Body of pancreas (tissue), 4 donors: Measurements from ENCODE around the gene RGS6.

Source experiments
- CTCF ChIP-seq, 7 experiments: fragments of 450-650 bp in 4 of 7; fragments of 200-600 bp in 3 of 7; sonication (generic) in 3 of 7; IDR thresholded peaks; one replicate each; pipeline ENCODE4 v1.5.1; 2016 to 2019; ENCODE audit warnings: antibody characterized with exemption in 7 of 7
- POLR2A ChIP-seq, 3 donors: fragments of 450-650 bp; IDR thresholded peaks; one replicate each; pipeline ENCODE4 v1.6.1; 2016; ENCODE audit warnings: antibody characterized with exemption in 3 of 3, mild to moderate bottlenecking in 2 of 3

DNA sequence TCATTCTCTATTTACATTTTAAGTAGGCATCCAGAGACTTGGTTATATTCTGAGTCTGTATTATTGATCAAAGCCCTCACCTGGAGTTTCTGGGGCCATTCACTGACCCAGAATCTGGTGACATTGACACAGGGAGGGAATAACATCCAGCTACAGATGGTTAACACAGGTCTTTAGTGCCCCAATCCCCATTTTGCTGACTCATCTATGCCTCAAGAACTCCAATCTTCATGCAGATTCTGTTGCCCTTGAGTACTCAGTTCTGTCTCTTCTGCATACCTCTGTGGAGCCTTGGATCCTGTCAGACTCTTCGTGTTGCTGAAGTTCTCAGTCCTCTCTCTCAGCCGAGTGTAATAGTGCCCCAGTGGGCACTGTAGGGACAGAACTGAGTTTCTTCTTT, 208.9 kb downstream of the RGS6 start:
- TF ChIP-seq CTCF (IDR thresholded peaks at IDR 0.05) (no peak), POLR2A (IDR thresholded peaks at IDR 0.05) (no peak)
